Measurements from ENCODE around the gene PITHD1.
"Not testable (repeated sequence)": the region's sequence is repeated elsewhere in the genome, so short reads cannot be mapped to it uniquely, and the experiment has no call there.

PITHD1 gene

DNA sequence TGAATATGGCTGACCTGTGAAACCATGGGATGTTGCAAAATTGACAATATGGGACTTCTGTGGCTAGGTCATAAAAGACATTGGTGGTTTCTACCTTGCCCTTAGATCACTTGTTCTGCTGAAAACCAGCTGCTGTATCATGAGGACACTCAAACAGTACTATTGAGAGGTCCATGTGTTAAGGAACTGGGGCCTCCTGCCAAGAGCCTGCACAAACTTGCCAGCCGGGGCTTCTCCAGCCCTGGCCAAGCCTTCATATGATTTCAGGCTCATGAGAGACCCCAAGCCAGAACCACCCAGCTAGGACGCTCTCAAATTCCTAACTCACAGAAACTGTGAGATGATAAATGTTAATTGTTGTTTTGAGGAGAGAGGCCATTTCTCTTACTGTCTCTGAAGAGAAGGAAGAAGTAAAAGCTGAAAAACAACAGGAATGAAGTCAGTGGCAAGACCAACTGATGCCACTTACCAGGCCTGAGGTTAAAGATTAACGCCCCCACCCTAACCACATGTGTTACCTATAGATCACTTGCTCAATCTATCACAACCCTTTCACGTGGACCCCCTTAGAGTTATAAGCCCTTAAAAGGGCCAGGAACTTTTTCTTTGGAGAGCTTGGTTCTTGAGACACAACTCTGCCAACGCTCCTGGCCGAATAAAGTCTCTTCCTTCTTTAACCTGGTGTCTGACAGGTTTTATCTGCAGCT, 3.9 kb upstream of the PITHD1 start:
- H3K4me3 ChIP-seq (ENCODE audit: low read depth, low read length), result no peak overlapping the region
- peaks cover 8% of the 10 kb centered on the region; the same call in 1 of the 2 replicates for H3K36me3 ChIP-seq (ENCODE audit: control insufficient read depth, insufficient read depth, low read length)
- H3K4me1 ChIP-seq (ENCODE audit: control insufficient read depth, insufficient read depth, low read length), result peaks cover 6% of the 10 kb centered on the region; the same call in 1 of the 2 replicates
- H3K27me3 ChIP-seq (ENCODE audit: control insufficient read depth, insufficient read depth, low read length), result no peaks in the 10 kb centered on the region
- H3K27ac ChIP-seq (ENCODE audit: low read depth, low read length), result no peak overlapping the region
- H3K9me3 ChIP-seq (ENCODE audit: control insufficient read depth, insufficient read depth, low read length), result no peaks in the 10 kb centered on the region
- H3K9ac ChIP-seq (ENCODE audit: low read depth, low read length), result no peak overlapping the region

DNA sequence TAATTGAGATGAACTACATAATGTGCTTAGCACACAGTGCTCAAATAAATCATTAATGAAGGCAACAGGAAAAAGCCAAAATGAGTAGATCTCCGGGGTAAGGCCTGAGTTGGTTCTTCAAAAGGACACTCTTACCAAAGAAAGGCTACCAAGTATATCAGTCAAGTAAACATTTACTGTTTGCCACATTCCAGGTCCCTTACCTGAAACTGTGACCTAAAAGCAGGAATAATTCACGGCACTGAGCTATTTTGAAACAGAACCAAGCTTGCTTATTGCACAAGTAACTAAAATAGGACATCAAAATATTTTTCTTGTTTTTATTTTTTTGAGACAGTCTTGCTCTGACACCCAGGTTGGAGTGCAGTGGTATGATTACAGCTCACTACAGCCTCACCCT, 2.0 kb upstream of the PITHD1 start:
- H3K36me3 ChIP-seq (ENCODE audit: control insufficient read depth, insufficient read depth, low read length), result peaks cover 24% of the 10 kb centered on the region
- no peak overlapping the region for H3K4me3 ChIP-seq (ENCODE audit: low read depth, low read length)
- H3K27ac ChIP-seq (ENCODE audit: low read depth, low read length), result no peak overlapping the region
- peaks cover 10% of the 10 kb centered on the region; the same call in 1 of the 2 replicates for H3K4me1 ChIP-seq (ENCODE audit: control insufficient read depth, insufficient read depth, low read length)
- no peaks in the 10 kb centered on the region for H3K9me3 ChIP-seq (ENCODE audit: control insufficient read depth, insufficient read depth, low read length)
- H3K27me3 ChIP-seq (ENCODE audit: control insufficient read depth, insufficient read depth, low read length), result no peaks in the 10 kb centered on the region
- H3K9ac ChIP-seq (ENCODE audit: low read depth, low read length), result no peak overlapping the region

DNA sequence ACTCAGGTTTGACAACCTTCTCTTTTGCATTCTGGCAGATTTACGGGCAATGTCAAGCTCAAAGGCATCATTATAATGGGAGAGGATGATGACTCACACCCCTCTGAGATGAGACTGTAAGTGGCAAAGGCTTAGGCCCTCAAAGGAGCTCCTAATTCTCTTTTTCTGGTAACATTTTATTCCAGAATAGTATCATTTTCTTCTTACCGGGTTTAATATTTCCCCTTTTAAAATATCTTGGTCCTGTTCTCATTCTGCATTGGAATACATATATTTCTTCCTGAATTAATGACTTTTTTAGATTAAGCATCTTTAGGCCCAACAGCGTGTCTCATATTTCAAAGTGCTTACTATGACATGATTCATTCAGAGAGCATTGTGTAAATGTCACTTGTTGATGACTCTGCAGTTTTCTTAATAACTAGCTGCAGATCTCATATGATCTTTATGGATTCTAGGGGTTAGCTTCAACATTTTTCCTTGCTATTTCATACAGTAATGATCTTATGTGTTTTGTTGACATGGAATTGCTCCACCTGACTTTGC, 1.7 kb downstream of the PITHD1 start:
- Histone ChIP-seq H3K4me1 (ENCODE audit: control insufficient read depth, insufficient read depth, low read length) (peaks cover 10% of the 10 kb centered on the region; the same call in 1 of the 2 replicates), H3K36me3 (ENCODE audit: control insufficient read depth, insufficient read depth, low read length) (peaks cover 36% of the 10 kb centered on the region), H3K27me3 (ENCODE audit: control insufficient read depth, insufficient read depth, low read length) (no peaks in the 10 kb centered on the region), H3K4me3 (ENCODE audit: low read depth, low read length) (no peak overlapping the region), H3K9me3 (ENCODE audit: control insufficient read depth, insufficient read depth, low read length) (no peaks in the 10 kb centered on the region), H3K9ac (ENCODE audit: low read depth, low read length) (no peak overlapping the region), H3K27ac (ENCODE audit: low read depth, low read length) (no peak overlapping the region)

DNA sequence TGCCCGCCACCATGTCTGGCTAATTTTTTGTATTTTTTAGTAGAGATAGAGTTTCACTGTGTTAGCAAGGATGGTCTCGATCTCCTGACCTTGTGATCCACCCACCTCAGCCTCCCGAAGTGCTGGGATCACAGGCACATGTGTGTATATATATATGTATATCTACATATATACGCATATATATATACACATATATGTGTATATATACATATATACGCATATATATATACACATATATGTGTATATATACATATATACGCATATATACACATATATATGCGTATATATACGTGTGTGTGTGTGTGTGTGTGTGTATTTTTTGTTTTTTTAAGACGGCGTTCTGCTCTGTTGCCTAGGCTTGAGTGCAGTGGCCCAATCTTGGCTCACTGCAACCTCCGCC, 4.9 kb downstream of the PITHD1 start:
- H3K4me1 ChIP-seq (ENCODE audit: control insufficient read depth, insufficient read depth, low read length); H3K4me3 ChIP-seq (ENCODE audit: low read depth, low read length); H3K9me3 ChIP-seq (ENCODE audit: control insufficient read depth, insufficient read depth, low read length); H3K27me3 ChIP-seq (ENCODE audit: control insufficient read depth, insufficient read depth, low read length); H3K9ac ChIP-seq (ENCODE audit: low read depth, low read length); H3K27ac ChIP-seq (ENCODE audit: low read depth, low read length): not testable (repeated sequence)
- peaks cover 67% of the 10 kb centered on the region for H3K36me3 ChIP-seq (ENCODE audit: control insufficient read depth, insufficient read depth, low read length)

DNA sequence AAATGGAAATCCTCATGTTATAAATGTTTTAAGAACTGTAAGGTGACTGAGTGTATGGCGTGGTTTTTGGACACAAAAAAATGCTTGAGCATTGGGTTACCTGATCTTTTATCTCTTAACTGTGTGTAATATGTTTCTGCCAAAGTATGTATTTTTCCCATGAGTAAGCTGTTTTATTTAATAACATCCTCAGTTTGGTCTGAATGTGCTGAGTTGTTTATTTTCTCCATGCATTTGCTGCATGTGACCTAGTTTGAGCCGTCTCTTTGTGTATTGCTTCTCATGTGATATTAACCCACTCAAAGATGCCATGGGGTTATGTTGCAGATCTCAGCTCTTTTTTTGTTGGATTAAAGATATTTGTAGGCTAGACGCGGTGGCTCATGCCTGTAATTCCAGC, 6.6 kb downstream of the PITHD1 start:
- H3K27ac ChIP-seq (ENCODE audit: low read depth, low read length), result no peak overlapping the region

DNA sequence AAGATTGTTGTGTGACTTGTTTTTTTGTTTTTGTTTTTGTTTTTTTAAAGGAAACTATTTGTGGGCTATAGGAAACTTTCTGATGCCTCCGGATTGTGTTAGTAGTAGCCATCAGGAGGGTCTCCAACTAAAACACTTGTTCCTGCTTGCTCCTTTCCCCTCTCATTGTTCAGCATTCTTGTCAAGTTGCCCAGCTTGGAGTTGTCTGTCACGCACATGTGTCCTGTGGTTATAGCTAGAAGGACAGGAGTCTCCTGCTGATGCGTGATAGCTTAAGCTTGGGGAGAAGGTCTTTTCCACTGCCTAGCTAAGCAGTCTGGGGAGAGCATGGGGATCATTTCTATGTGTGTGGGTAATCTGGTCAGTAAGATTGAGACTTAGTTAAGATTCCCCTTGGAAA, 9.5 kb downstream of the PITHD1 start:
- Histone ChIP-seq H3K36me3 (ENCODE audit: control insufficient read depth, insufficient read depth, low read length) (peaks cover 40% of the 10 kb centered on the region), H3K27me3 (ENCODE audit: control insufficient read depth, insufficient read depth, low read length) (no peaks in the 10 kb centered on the region), H3K27ac (ENCODE audit: low read depth, low read length) (no peak overlapping the region), H3K9ac (ENCODE audit: low read depth, low read length) (no peak overlapping the region), H3K9me3 (ENCODE audit: control insufficient read depth, insufficient read depth, low read length) (no peaks in the 10 kb centered on the region), H3K4me3 (ENCODE audit: low read depth, low read length) (no peak overlapping the region), H3K4me1 (ENCODE audit: control insufficient read depth, insufficient read depth, low read length) (peaks cover 10% of the 10 kb centered on the region)

More for the DNA sequence above, 6.6 kb downstream of the PITHD1 start:
- Histone ChIP-seq H3K9me3 (ENCODE audit: control insufficient read depth, insufficient read depth, low read length) (no peaks in the 10 kb centered on the region), H3K4me3 (ENCODE audit: low read depth, low read length) (no peak overlapping the region), H3K4me1 (ENCODE audit: control insufficient read depth, insufficient read depth, low read length) (no peaks in the 10 kb centered on the region), H3K36me3 (ENCODE audit: control insufficient read depth, insufficient read depth, low read length) (peaks cover 62% of the 10 kb centered on the region), H3K27me3 (ENCODE audit: control insufficient read depth, insufficient read depth, low read length) (no peaks in the 10 kb centered on the region), H3K9ac (ENCODE audit: low read depth, low read length) (no peak overlapping the region)

DNA sequence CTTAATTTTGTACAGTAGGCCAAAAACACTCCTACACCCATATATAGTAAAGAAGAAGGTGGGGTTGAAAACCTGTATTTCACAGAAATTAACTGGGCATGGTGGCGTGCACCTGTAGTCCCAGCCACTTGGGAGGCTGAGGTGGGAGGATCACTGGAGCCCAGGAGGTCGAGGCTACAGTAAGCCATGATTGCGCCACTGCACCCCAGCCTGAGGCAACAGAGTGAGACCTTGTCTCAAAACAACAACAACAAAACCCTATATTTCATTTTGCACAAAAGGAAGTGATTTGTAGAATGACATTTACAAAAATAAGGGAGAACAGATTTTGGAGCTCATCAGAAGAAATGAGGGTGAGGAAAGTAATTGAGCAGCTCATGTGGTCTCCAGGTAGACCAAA, 10.5 kb downstream of the PITHD1 start:
- Histone ChIP-seq H3K27me3 (ENCODE audit: control insufficient read depth, insufficient read depth, low read length) (no peaks in the 10 kb centered on the region), H3K27ac (ENCODE audit: low read depth, low read length) (no peak overlapping the region), H3K9ac (ENCODE audit: low read depth, low read length) (no peak overlapping the region), H3K4me1 (ENCODE audit: control insufficient read depth, insufficient read depth, low read length) (peaks cover 10% of the 10 kb centered on the region), H3K4me3 (ENCODE audit: low read depth, low read length) (no peak overlapping the region), H3K36me3 (ENCODE audit: control insufficient read depth, insufficient read depth, low read length) (peaks cover 48% of the 10 kb centered on the region), H3K9me3 (ENCODE audit: control insufficient read depth, insufficient read depth, low read length) (no peaks in the 10 kb centered on the region)

DNA sequence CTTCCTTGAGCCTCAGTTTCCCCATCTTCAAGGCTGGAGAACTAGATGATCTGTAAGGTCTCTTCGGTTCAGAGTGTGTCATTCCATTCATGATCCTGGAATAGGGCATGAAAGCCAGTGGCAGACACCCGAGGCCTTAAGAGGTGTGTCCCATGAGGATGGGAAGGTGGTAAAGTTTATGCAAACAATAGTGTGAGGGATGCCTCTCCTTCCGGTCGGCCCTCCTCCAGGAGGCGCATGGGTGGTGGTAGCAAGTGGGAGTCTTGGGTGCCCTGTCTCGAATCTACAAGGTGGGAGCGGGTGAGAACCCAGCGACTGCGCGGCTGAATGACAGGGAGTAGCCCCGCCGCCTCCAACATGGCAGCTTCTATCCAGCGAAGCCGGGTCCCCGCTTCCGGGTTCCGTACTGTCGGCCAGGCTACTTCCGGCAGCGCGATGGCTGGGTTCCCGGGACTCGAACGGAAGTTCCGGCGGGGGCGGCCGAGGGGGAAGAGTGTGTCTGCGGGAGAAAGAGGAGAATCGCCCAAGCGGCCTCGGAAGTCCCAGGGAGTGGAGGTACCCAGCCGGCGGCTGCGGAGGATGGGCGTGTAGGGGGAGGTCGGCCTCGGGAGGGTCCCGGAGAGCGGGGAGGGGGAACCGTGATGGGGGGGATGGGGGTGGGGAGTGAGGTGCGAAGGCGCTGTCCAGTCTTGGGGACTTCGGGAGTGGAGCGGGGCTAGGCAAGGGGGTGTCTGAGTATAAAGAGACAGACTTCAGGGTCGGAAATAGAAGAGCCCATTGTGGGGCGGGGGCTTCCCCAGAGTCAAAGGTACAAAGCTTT, 12.7 kb downstream of the PITHD1 start, which contains the start of gene LYPLA2:
Gene LYPLA2, plus strand, starts transcription at position 450 of the 820 bp plus-strand sequence. CDS start 1,538 bp downstream, outside the sequence.
- Histone ChIP-seq H3K9me3 (ENCODE audit: control insufficient read depth, insufficient read depth, low read length) (no peaks in the 10 kb centered on the region), H3K27ac (ENCODE audit: low read depth, low read length) (peak within 1 kb of the TSS; percentile 79), H3K36me3 (ENCODE audit: control insufficient read depth, insufficient read depth, low read length) (peaks cover 47% of the 10 kb centered on the region), H3K4me1 (ENCODE audit: control insufficient read depth, insufficient read depth, low read length) (peaks cover 10% of the 10 kb centered on the region), H3K27me3 (ENCODE audit: control insufficient read depth, insufficient read depth, low read length) (no peaks in the 10 kb centered on the region), H3K4me3 (ENCODE audit: low read depth, low read length) (peak within 1 kb of the TSS; percentile 85), H3K9ac (ENCODE audit: low read depth, low read length) (no peak within 1 kb of the TSS)

DNA sequence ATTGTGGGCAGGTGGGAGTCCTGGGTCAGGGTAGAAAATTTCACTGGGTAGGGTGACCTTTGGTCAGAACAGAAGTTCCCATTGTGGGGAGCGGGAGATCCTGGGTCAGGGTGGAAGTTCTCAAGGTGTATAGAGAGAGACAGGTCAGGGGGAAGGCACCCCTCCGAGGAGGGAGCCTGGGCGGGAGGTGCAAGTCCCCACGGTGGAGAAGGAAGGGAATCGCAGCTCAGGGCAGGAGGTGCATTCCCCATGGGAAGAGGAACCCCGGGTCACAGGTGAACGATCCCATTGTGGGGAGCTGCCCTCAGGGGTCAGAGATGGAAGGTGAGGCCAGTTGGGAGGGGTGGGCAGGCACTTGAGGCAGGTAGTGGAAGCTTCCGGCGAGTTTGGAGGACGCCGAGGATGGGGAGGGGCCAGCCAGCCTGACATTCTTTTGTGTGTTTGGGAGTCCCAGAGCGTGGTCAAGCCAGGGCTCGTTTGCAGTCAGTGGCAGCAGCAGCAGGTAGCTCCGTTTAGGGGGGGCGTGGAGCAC, 13.4 kb downstream of the PITHD1 start:
- H3K9ac ChIP-seq (ENCODE audit: low read depth, low read length), result no peak overlapping the region
- peak overlapping the region; percentile 79 for H3K27ac ChIP-seq (ENCODE audit: low read depth, low read length)
- peaks cover 45% of the 10 kb centered on the region for H3K36me3 ChIP-seq (ENCODE audit: control insufficient read depth, insufficient read depth, low read length)
- peaks cover 10% of the 10 kb centered on the region for H3K4me1 ChIP-seq (ENCODE audit: control insufficient read depth, insufficient read depth, low read length)
- H3K9me3 ChIP-seq (ENCODE audit: control insufficient read depth, insufficient read depth, low read length), result no peaks in the 10 kb centered on the region
- H3K27me3 ChIP-seq (ENCODE audit: control insufficient read depth, insufficient read depth, low read length), result no peaks in the 10 kb centered on the region
- peak overlapping the region; percentile 85 for H3K4me3 ChIP-seq (ENCODE audit: low read depth, low read length)

DNA sequence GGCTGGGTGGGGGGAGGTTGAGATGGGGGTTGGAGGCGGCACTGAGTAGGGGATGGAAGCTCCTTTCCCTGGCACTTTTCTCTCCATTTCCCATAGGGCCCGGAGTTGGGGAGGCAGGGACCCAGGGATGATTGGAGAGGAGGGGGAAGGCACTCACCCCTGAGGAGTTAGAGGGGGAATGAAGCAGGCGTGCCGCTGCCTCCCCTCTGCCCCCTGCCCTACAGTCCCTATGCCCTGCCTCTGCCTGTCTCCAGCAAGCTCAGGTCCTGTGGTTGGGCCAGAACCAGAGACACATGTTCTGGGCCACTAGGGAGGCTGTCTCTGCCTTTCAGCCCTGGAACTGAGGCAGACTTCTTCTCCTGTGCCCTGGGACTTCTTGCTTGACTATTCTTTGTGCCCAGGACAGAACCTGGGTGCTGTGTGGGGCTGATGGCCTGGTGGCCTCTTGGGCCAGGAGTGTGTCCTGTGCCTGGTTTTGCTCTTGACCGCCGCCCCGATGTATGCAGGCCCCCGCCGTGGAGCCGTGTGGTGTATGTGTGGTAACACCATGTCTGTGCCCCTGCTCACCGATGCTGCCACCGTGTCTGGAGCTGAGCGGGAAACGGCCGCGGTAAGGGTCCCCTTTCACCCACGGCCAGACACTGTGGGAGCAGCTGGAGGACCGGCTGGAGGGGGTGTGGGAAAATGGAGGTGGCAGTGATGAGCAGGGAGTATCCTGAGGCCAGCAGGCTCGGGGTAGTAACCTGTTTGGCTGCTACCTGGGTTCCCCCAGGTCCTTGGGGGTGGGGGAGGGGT, 14.1 kb downstream of the PITHD1 start:
- Histone ChIP-seq H3K9me3 (ENCODE audit: control insufficient read depth, insufficient read depth, low read length) (no peaks in the 10 kb centered on the region), H3K4me1 (ENCODE audit: control insufficient read depth, insufficient read depth, low read length) (peaks cover 10% of the 10 kb centered on the region)

More for the DNA sequence above, 14.1 kb downstream of the PITHD1 start:
- no peak overlapping the region for H3K9ac ChIP-seq (ENCODE audit: low read depth, low read length)
- no peaks in the 10 kb centered on the region for H3K27me3 ChIP-seq (ENCODE audit: control insufficient read depth, insufficient read depth, low read length)
- peak overlapping the region; percentile 79 for H3K27ac ChIP-seq (ENCODE audit: low read depth, low read length)
- peaks cover 45% of the 10 kb centered on the region for H3K36me3 ChIP-seq (ENCODE audit: control insufficient read depth, insufficient read depth, low read length)
- H3K4me3 ChIP-seq (ENCODE audit: low read depth, low read length), result peak overlapping the region; percentile 85
